Lower leg skin (tissue), 3 donors: ENCODE results near the gene PLXNA2.

ENCODE experiments used
- POLR2A ChIP-seq, 2 donors: fragments of 450-650 bp; IDR thresholded peaks; one replicate each; pipeline ENCODE4 v1.6.1; 2016 to 2017; ENCODE audit warnings: antibody characterized with exemption in 2 of 2, mild to moderate bottlenecking in 1 of 2, moderate library complexity in 1 of 2
- TF ChIP-seq, protein P1 (sequence below), 3 donors: fragments of 450-650 bp; IDR thresholded peaks; one replicate each; pipeline ENCODE4 v1.5.1; 2016; ENCODE audit warnings: antibody characterized with exemption in 3 of 3, mild to moderate bottlenecking in 3 of 3, moderate library complexity in 2 of 3

DNA sequence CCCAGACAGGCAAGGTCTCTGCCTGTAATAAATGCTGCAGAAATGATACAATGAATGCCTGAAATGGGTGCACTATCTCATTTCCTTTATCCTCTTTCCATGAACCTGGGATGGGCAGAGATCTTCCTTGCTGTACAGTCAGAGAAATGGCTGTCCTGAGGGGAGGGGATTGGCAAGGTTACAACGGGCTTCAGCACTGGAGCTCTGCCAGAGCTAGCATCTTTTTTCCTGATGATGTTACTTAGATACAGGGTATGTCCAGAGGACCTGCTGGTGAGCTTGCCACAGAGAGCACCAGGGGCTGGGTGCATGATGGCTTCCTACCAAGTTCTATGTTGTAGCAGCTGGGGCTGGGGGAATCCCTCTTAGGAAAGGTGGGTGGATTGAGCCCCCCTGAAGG, 115.1 kb downstream of the PLXNA2 start:
- TF ChIP-seq, protein P1, sequence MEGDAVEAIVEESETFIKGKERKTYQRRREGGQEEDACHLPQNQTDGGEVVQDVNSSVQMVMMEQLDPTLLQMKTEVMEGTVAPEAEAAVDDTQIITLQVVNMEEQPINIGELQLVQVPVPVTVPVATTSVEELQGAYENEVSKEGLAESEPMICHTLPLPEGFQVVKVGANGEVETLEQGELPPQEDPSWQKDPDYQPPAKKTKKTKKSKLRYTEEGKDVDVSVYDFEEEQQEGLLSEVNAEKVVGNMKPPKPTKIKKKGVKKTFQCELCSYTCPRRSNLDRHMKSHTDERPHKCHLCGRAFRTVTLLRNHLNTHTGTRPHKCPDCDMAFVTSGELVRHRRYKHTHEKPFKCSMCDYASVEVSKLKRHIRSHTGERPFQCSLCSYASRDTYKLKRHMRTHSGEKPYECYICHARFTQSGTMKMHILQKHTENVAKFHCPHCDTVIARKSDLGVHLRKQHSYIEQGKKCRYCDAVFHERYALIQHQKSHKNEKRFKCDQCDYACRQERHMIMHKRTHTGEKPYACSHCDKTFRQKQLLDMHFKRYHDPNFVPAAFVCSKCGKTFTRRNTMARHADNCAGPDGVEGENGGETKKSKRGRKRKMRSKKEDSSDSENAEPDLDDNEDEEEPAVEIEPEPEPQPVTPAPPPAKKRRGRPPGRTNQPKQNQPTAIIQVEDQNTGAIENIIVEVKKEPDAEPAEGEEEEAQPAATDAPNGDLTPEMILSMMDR (IDR thresholded peaks at IDR 0.05), result no peak
- TF ChIP-seq POLR2A (IDR thresholded peaks at IDR 0.05), result no peak
